Loucy (cell line): ENCODE measurements around the gene SMYD5.

Experiments
- H2AFZ ChIP-seq: fragments of 200-600 bp; sonication (generic); 2 replicates; pipeline ENCODE4 v1.6.0; 2016; ENCODE audit warnings: antibody characterized with exemption, mild to moderate bottlenecking, low read length, moderate library complexity
- H3F3A ChIP-seq: fragments of 200-600 bp; 2 replicates; pipeline ENCODE4 v1.6.0; 2016; ENCODE audit warnings: antibody characterized with exemption, low read depth, mild to moderate bottlenecking
- H3K27me3 ChIP-seq: fragments of 200-600 bp; sonication (generic); 2 replicates; pipeline ENCODE4 v1.6.1; 2014; ENCODE audit warnings: low read length, mild to moderate bottlenecking; ENCODE audit not compliant: insufficient read depth, poor library complexity, severe bottlenecking
- H3K36me3 ChIP-seq: fragments of 200-600 bp; sonication (generic); 2 replicates; pipeline ENCODE4 v1.6.1; 2016; ENCODE audit warnings: low read length; ENCODE audit not compliant: insufficient read depth
- H3K4me1 ChIP-seq: fragments of 200-600 bp; sonication (generic); 2 replicates; pipeline ENCODE4 v1.5.1; 2014; ENCODE audit warnings: low read length, mild to moderate bottlenecking; ENCODE audit not compliant: insufficient read depth, poor library complexity, severe bottlenecking
- H3K4me2 ChIP-seq: fragments of 200-600 bp; sonication (generic); 2 replicates; pipeline ENCODE4 v1.6.0; 2014; ENCODE audit warnings: antibody characterized with exemption, low read length, low read depth, mild to moderate bottlenecking; ENCODE audit not compliant: poor library complexity, severe bottlenecking
- H3K4me3 ChIP-seq: fragments of 200-600 bp; sonication (generic); 2 replicates; pipeline ENCODE4 v1.5.1; 2014; ENCODE audit warnings: low read length, mild to moderate bottlenecking, mixed read lengths; ENCODE audit not compliant: poor library complexity, severe bottlenecking
- H3K79me2 ChIP-seq: fragments of 200-600 bp; sonication (generic); 2 replicates; pipeline ENCODE4 v1.6.1; 2014; ENCODE audit warnings: low read length; ENCODE audit not compliant: insufficient read depth
- H3K9ac ChIP-seq: fragments of 200-600 bp; sonication (generic); 2 replicates; pipeline ENCODE4 v1.6.0; 2014; ENCODE audit warnings: mild to moderate bottlenecking, low read depth, low read length, moderate library complexity; ENCODE audit not compliant: poor library complexity, severe bottlenecking
- H3K9me2 ChIP-seq: fragments of 200-600 bp; sonication (generic); replicated peaks from 2 replicates; pipeline ENCODE4 v1.6.1; 2016; ENCODE audit warnings: low read depth, low read length, mixed read lengths
- H3K9me3 ChIP-seq: fragments of 200-600 bp; sonication (generic); 2 replicates; pipeline ENCODE4 v1.6.1; 2014; ENCODE audit warnings: mild to moderate bottlenecking, antibody characterized with exemption, low read length, low read depth; ENCODE audit not compliant: insufficient read depth
- H4K20me1 ChIP-seq: fragments of 200-600 bp; sonication (generic); 2 replicates; pipeline ENCODE4 v1.6.0; 2014; ENCODE audit warnings: antibody characterized with exemption, low read length, mild to moderate bottlenecking; ENCODE audit not compliant: insufficient read depth, poor library complexity, severe bottlenecking
- CTCF ChIP-seq: fragments of 200-600 bp; sonication (generic); conservative IDR thresholded peaks from 2 replicates; pipeline ENCODE4 v1.5.1; 2014; ENCODE audit warnings: mild to moderate bottlenecking, antibody characterized with exemption, low read length
- EZH2phosphoT487 ChIP-seq: fragments of 200-600 bp; IDR thresholded peaks from 2 replicates; pipeline ENCODE4 v1.6.1; 2018; ENCODE audit warnings: antibody characterized with exemption, mild to moderate bottlenecking, moderate library complexity, borderline replicate concordance

The SMYD5 gene

GRCh38 chr2:73265298-73266060, 51.4 kb downstream of the SMYD5 start:
- Histone ChIP-seq H3K9ac (no peak overlapping the region), H3F3A (no peaks in the 10 kb centered on the region), H3K9me2 (no peaks in the 10 kb centered on the region), H3K36me3 (peaks cover 39% of the 10 kb centered on the region; the same call in 1 of the 2 replicates), H3K4me2 (no peak overlapping the region), H2AFZ (no peak overlapping the region), H3K27me3 (no peaks in the 10 kb centered on the region), H3K4me1 (no peaks in the 10 kb centered on the region), H3K79me2 (no peaks in the 10 kb centered on the region), H4K20me1 (no peaks in the 10 kb centered on the region), H3K4me3 (no peak overlapping the region), H3K9me3 (no peaks in the 10 kb centered on the region)
- no peak for TF ChIP-seq CTCF
- TF ChIP-seq EZH2phosphoT487: no peak

GRCh38 chr2:73266061-73266901, 52.2 kb downstream of the SMYD5 start:
- Histone ChIP-seq H3F3A (no peaks in the 10 kb centered on the region), H3K79me2 (no peaks in the 10 kb centered on the region), H3K9ac (no peak overlapping the region), H4K20me1 (no peaks in the 10 kb centered on the region), H3K36me3 (peaks cover 35% of the 10 kb centered on the region; the same call in 1 of the 2 replicates), H2AFZ (no peak overlapping the region), H3K4me1 (no peaks in the 10 kb centered on the region), H3K4me2 (no peak overlapping the region), H3K4me3 (no peak overlapping the region), H3K9me3 (no peaks in the 10 kb centered on the region), H3K9me2 (no peaks in the 10 kb centered on the region), H3K27me3 (no peaks in the 10 kb centered on the region)
- TF ChIP-seq EZH2phosphoT487 (no peak), CTCF (no peak)

- no peak overlapping the region for H3K4me3 ChIP-seq
Measured at GRCh38 chr2:73267008-73267407, 53.0 kb downstream of the SMYD5 start.

More at GRCh38 chr2:73267008-73267407, 53.0 kb downstream of the SMYD5 start:
- no peaks in the 10 kb centered on the region for H3K27me3 ChIP-seq
- H3K9me2 ChIP-seq: no peaks in the 10 kb centered on the region
- H4K20me1 ChIP-seq: no peaks in the 10 kb centered on the region
- peaks cover 35% of the 10 kb centered on the region; the same call in 1 of the 2 replicates for H3K36me3 ChIP-seq
- no peaks in the 10 kb centered on the region for H3F3A ChIP-seq
- H3K79me2 ChIP-seq: no peaks in the 10 kb centered on the region
- TF ChIP-seq CTCF (no peak), EZH2phosphoT487 (no peak)
- H3K9me3 ChIP-seq: no peaks in the 10 kb centered on the region
- no peak overlapping the region for H3K9ac ChIP-seq
- no peaks in the 10 kb centered on the region for H3K4me1 ChIP-seq
- no peak overlapping the region for H3K4me2 ChIP-seq
- H2AFZ ChIP-seq: no peak overlapping the region
